ENCODE results near the gene INHBE. TPM values are rescaled to one million over a fixed set of nuclear protein-coding genes. Genes with fewer than 3 reads are reported as not detected.

INHBE gene
- total RNA-seq, 4 donors from 2014 or later = not detected

DNA sequence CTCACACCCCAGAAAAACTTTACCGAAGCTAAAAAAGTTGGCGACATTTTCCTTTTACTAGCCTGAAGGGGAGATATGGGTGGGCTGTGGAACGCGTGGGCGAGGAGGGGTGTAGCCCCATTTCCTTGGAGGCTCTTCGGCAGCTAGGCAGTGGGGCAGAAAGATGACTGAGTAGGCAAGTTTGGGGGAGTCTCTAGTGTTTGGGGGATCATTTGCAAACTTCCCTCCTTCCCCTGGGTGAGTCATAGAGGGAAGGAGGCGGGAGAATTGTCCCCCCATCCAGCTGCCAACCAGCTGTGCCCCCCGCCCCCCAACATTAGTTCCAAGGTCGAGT is 6.8 kb downstream of the INHBE start:
- H3K27me3 ChIP-seq = peaks cover 0 to 14% (median 4%) of the 10 kb centered on the region in 4 donors
- H3K36me3 ChIP-seq = no peaks in the 10 kb centered on the region
- H3K4me1 ChIP-seq = peaks cover 23 to 44% (median 40%) of the 10 kb centered on the region in 4 donors
- H3K27ac ChIP-seq (replicated peaks in 1 of 4) = peak overlapping the region; percentile 80 to 85 (median 82)
- no peak for TF ChIP-seq POLR2A (IDR thresholded peaks at IDR 0.05; ENCODE audit: low read depth)
- DNase-seq (ENCODE audit: extremely low spot score) = no peak
- intact Hi-C loops (cut with DNase I) = loop anchor here (2.0 kb wide), 1 partner anchor 87 kb away; no protein-coding TSS in a partner anchor
- H3K9me3 ChIP-seq = no peaks in the 10 kb centered on the region
- WGBS = 0% methylated on average over 8 of the region's 9 CpGs
- H3K4me3 ChIP-seq = peak overlapping the region; percentile 64 to 79 (median 66)

DNA sequence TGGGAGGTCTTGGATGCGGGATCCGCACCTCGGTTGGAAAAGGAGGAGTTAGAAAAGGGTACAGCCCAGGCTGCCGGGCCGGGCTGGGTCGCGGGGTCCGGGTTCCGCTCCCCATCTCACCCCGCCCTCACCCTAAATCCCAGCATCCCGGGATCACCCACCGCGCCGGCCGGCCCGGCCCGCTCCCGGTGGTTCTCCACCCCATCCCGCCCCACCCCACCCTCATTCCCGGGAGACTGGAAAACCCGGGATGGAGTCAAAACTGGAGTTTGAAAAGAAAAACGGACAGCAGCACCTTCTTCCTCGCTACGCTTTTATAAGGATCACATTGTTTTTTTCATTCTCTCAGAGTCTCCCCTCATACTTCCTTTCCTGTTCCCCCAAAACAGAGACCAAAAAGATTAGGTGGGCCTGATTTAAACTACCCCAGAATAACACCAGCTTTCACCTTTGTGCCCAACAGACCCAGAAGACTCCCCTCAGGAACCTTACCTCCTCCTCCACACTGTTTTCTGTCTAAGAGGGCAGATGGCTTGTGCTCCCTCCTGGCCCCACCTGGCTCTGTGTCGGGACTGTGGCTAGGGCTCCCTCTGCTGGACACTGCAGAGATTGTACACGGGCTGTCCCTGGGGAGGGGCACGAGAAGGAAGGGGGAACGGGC is 7.3 kb downstream of the INHBE start:
- intact Hi-C loops (cut with DNase I) = no loop called here

DNA sequence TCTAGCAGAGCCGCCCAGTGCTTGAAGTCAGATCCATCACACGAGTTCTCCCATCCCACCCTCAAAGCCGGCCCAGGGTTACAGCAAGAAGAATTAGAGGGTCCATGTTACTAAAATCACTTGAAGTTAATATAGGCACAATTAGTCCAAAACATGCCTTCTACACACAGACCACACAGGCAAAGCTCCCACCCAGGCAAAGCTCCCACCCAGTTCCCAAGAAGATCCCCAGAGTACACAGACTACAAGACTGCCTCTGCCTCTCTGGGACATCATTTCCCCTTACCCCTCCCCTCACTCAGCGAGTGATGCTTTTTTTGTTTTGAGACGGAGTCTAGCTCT is 7.8 kb downstream of the INHBE start:
- H3K9me3 ChIP-seq = no peaks in the 10 kb centered on the region

More for the DNA sequence above, 7.3 kb downstream of the INHBE start:
- Histone ChIP-seq H3K4me3 (peak overlapping the region; percentile 64 to 79 (median 66)), H3K4me1 (peaks cover 23 to 44% (median 40%) of the 10 kb centered on the region in 4 donors), H3K27me3 (peaks cover 0 to 18% (median 4%) of the 10 kb centered on the region in 4 donors), H3K36me3 (no peaks in the 10 kb centered on the region), H3K9me3 (no peaks in the 10 kb centered on the region), H3K27ac (replicated peaks in 1 of 4) (peak overlapping the region; percentile 80 to 85 (median 82))
- WGBS = 2% methylated on average over 16 of the region's 28 CpGs
- no peak for DNase-seq (ENCODE audit: extremely low spot score)
- no peak for TF ChIP-seq EP300 (IDR thresholded peaks at IDR 0.05)
- TF ChIP-seq, protein P1, sequence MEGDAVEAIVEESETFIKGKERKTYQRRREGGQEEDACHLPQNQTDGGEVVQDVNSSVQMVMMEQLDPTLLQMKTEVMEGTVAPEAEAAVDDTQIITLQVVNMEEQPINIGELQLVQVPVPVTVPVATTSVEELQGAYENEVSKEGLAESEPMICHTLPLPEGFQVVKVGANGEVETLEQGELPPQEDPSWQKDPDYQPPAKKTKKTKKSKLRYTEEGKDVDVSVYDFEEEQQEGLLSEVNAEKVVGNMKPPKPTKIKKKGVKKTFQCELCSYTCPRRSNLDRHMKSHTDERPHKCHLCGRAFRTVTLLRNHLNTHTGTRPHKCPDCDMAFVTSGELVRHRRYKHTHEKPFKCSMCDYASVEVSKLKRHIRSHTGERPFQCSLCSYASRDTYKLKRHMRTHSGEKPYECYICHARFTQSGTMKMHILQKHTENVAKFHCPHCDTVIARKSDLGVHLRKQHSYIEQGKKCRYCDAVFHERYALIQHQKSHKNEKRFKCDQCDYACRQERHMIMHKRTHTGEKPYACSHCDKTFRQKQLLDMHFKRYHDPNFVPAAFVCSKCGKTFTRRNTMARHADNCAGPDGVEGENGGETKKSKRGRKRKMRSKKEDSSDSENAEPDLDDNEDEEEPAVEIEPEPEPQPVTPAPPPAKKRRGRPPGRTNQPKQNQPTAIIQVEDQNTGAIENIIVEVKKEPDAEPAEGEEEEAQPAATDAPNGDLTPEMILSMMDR (IDR thresholded peaks at IDR 0.05) = peak; percentile 94 to 98 (median 97)
- TF ChIP-seq POLR2AphosphoS5 (IDR thresholded peaks at IDR 0.05) = peak; percentile 72 to 74
- TF ChIP-seq POLR2A (IDR thresholded peaks at IDR 0.05; ENCODE audit: low read depth) = no peak

DNA sequence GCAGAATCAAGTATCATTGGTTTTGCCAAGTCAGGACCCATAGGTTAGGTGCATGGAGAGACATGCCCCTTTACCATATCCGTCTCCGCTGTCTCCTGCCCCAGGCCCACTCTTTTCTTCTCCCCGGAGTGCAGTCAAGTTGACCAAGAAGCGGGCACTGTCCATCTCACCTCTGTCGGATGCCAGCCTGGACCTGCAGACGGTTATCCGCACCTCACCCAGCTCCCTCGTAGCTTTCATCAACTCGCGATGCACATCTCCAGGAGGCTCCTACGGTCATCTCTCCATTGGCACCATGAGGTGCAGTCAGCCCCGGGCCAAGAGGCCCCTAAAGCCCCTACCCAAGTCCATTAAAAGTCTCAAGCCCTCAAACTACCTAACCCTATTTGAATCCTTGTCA is 9.5 kb downstream of the INHBE start:
- 95% methylated on average over 12 of the region's 12 CpGs for WGBS
- no peak for TF ChIP-seq POLR2A (IDR thresholded peaks at IDR 0.05; ENCODE audit: low read depth)
- TF ChIP-seq EP300 (IDR thresholded peaks at IDR 0.05) = no peak
- TF ChIP-seq, protein P1 (IDR thresholded peaks at IDR 0.05) = no peak
- TF ChIP-seq POLR2AphosphoS5 (IDR thresholded peaks at IDR 0.05) = no peak
- Histone ChIP-seq H3K9me3 (no peaks in the 10 kb centered on the region), H3K27me3 (peaks cover 0 to 39% (median 4%) of the 10 kb centered on the region in 4 donors), H3K4me3 (no peak overlapping the region), H3K4me1 (peaks cover 16 to 35% (median 31%) of the 10 kb centered on the region in 4 donors), H3K36me3 (no peaks in the 10 kb centered on the region), H3K27ac (replicated peaks in 1 of 4) (no peak overlapping the region)
- no peak for DNase-seq (ENCODE audit: extremely low spot score)
- intact Hi-C loops (cut with DNase I) = no loop called here

More for the DNA sequence above, 7.8 kb downstream of the INHBE start:
- Histone ChIP-seq H3K4me1 (peaks cover 23 to 44% (median 40%) of the 10 kb centered on the region in 4 donors), H3K27ac (replicated peaks in 1 of 4) (peak overlapping the region; percentile 80 to 85 (median 82)), H3K4me3 (peak overlapping the region; percentile 64 to 79 (median 66)), H3K27me3 (peaks cover 0 to 23% (median 4%) of the 10 kb centered on the region in 4 donors), H3K36me3 (no peaks in the 10 kb centered on the region)
- intact Hi-C loops (cut with DNase I) = no loop called here
- no peak for DNase-seq (ENCODE audit: extremely low spot score)
- 37% methylated on average over 3 of the region's 5 CpGs for WGBS
- TF ChIP-seq POLR2AphosphoS5 (IDR thresholded peaks at IDR 0.05) (no peak), EP300 (IDR thresholded peaks at IDR 0.05) (no peak), POLR2A (IDR thresholded peaks at IDR 0.05; ENCODE audit: low read depth) (no peak)
- TF ChIP-seq, protein P1 (IDR thresholded peaks at IDR 0.05) = no peak

DNA sequence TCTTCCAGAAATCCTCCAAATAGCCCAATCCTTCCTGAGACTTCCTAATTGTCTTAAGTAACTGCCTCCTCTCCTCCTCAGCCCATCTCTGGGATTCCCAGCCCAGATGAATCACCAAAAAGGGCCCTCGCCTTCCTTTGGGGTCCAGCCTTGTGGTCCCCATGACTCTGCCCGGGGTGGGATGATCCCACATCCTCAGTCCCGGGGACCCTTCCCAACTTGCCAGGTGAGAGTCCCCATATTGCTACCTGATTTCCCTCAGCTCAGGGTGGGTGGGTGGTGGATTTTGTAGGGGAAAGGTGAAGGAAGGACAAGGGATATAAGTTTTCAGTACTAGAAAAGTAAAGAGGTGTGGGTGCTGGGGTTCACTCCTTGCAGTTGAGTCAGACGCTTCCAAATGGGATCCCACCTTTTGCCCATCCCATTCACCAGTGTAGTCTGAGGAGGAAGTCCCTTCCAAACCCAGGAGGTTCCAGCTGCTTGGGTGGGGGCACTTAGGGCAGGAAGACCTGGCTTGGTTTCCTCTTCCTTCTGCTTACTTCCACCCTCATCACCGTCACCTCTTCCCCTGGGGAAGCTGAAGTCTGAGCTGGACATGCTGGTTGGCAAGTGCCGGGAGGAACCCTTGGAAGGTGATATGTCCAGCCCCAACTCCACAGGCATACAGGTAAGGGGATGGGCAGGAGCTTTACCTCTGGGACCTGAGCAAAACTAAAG is 10.1 kb downstream of the INHBE start:
- H3K4me1 ChIP-seq = peaks cover 13 to 29% (median 26%) of the 10 kb centered on the region in 4 donors
- DNase-seq (ENCODE audit: extremely low spot score) = no peak
- no peak for TF ChIP-seq POLR2AphosphoS5 (IDR thresholded peaks at IDR 0.05)
- TF ChIP-seq EP300 (IDR thresholded peaks at IDR 0.05) = no peak
- no peak for TF ChIP-seq POLR2A (IDR thresholded peaks at IDR 0.05; ENCODE audit: low read depth)
- TF ChIP-seq, protein P1 (IDR thresholded peaks at IDR 0.05) = no peak
- 83% methylated on average over 6 of the region's 6 CpGs for WGBS
- H3K36me3 ChIP-seq = no peaks in the 10 kb centered on the region
- H3K27ac ChIP-seq (replicated peaks in 1 of 4) = no peak overlapping the region
- H3K9me3 ChIP-seq = no peaks in the 10 kb centered on the region
- H3K4me3 ChIP-seq = no peak overlapping the region
- intact Hi-C loops (cut with DNase I) = no loop called here
- H3K27me3 ChIP-seq = peaks cover 0 to 45% (median 4%) of the 10 kb centered on the region in 4 donors

All from esophagus muscularis mucosa (tissue), 4 donors.